Naive thymus-derived CD8-positive, alpha-beta T cell (primary cell): ENCODE data around the gene TMEM108. TPM values are rescaled to one million over a fixed set of nuclear protein-coding genes. Genes with fewer than 3 reads are reported as not detected.

Source experiments
- ATAC-seq, 2 donors: fragments of 150-1000 bp; cut with Tn5 transposase in 1 of 2; sonication (Bioruptor Pico), chemical (Tn5 transposase) in 1 of 2; 1 replicate in 1 of 2; 2 replicates in 1 of 2; pipeline ENCODE4 v1.10.0; 2021; ENCODE audit warnings: mild to moderate bottlenecking in 2 of 2, moderate library complexity in 2 of 2
- POLR2A ChIA-PET: fragments of 350-600 bp; sonication (Branson Sonifier 250); formaldehyde crosslinking; loops from one replicate; lab custom pipeline; 2021; ENCODE audit warnings: antibody characterized with exemption; lab: Charles Lee
- DNase-seq, 10 donors: peaks; one replicate each; pipeline versions ENCODE4 v3.0.0 to v3.0.0-alpha.2; 2020 to 2022
- H3K27ac Mint-ChIP-seq, 10 donors: one replicate each; pipeline ENCODE4 v1.8.0; 2020 to 2022; ENCODE audit warnings: mild to moderate bottlenecking in 10 of 10, mixed read lengths in 10 of 10, moderate library complexity in 4 of 10, inconsistent platforms in 1 of 10
- H3K27me3 Mint-ChIP-seq, 5 donors: one replicate each; pipeline ENCODE4 v1.8.0; 2021 to 2022; ENCODE audit warnings: mixed read lengths in 5 of 5
- H3K36me3 Mint-ChIP-seq, 3 donors: one replicate each; pipeline ENCODE4 v1.8.0; 2020 to 2022; ENCODE audit warnings: mixed read lengths in 3 of 3, mild to moderate bottlenecking in 2 of 3, inconsistent platforms in 1 of 3
- H3K4me1 Mint-ChIP-seq, 4 donors: one replicate each; pipeline ENCODE4 v1.8.0; 2021 to 2022; ENCODE audit warnings: mixed read lengths in 4 of 4
- H3K4me3 Mint-ChIP-seq, 10 donors: one replicate each; pipeline ENCODE4 v1.8.0; 2020 to 2022; ENCODE audit warnings: mild to moderate bottlenecking in 10 of 10, mixed read lengths in 10 of 10, moderate library complexity in 6 of 10, inconsistent platforms in 1 of 10
- H3K9me3 Mint-ChIP-seq, 9 donors: one replicate each; pipeline ENCODE4 v1.8.0; 2020 to 2022; ENCODE audit warnings: mixed read lengths in 9 of 9, mild to moderate bottlenecking in 3 of 9, inconsistent platforms in 1 of 9, moderate library complexity in 1 of 9
- polyA plus RNA-seq, 3 donors: library from polyadenylated mRNA; unstranded; fragments of 300-500 nt; fragmentation: Illumina TruSeq; gene quantifications; one replicate each; pipeline ENCODE4 v1.2.3, GENCODE V29; 2021
- total RNA-seq, 8 experiments: library from RNA in 2 of 8; stranded (reverse) in 2 of 8; gene quantifications; one replicate each; pipeline ENCODE4 v1.2.3 and lab custom pipeline; 2021 to 2026

Gene TMEM108
- total and polyA plus RNA-seq, 5 experiments from 2014 or later = not detected

GRCh38 chr3:133289322-133289721 is 251.1 kb downstream of the TMEM108 start:
- ATAC-seq (no peak), DNase-seq (no peak)
- Mint-ChIP-seq H3K27me3 (peaks cover 5 to 13% (median 8%) of the 10 kb centered on the region in 5 donors), H3K4me1 (no peaks in the 10 kb centered on the region), H3K27ac (no peak overlapping the region), H3K4me3 (no peak overlapping the region), H3K9me3 (no peaks in the 10 kb centered on the region), H3K36me3 (no peaks in the 10 kb centered on the region)
- POLR2A ChIA-PET = no interaction called here

GRCh38 chr3:133292296-133292695 is 254.1 kb downstream of the TMEM108 start:
- ATAC-seq (no peak), DNase-seq (no peak)
- H3K27ac Mint-ChIP-seq = peak overlapping the region in 1 of 10 donors; percentile 36
- H3K36me3 Mint-ChIP-seq = no peaks in the 10 kb centered on the region
- no peak overlapping the region for H3K4me3 Mint-ChIP-seq
- peaks cover 3 to 11% (median 5%) of the 10 kb centered on the region in 5 donors for H3K27me3 Mint-ChIP-seq
- POLR2A ChIA-PET = no interaction called here
- no peaks in the 10 kb centered on the region for H3K4me1 Mint-ChIP-seq
- no peaks in the 10 kb centered on the region for H3K9me3 Mint-ChIP-seq

GRCh38 chr3:133293397-133294110 is 255.4 kb downstream of the TMEM108 start:
- no peak overlapping the region for H3K4me3 Mint-ChIP-seq
- no peaks in the 10 kb centered on the region for H3K4me1 Mint-ChIP-seq
- no peaks in the 10 kb centered on the region for H3K36me3 Mint-ChIP-seq
- H3K27ac Mint-ChIP-seq = no peak overlapping the region
- DNase-seq = no peak
- POLR2A ChIA-PET = no interaction called here
- peaks cover 0 to 9% (median 5%) of the 10 kb centered on the region in 5 donors for H3K27me3 Mint-ChIP-seq
- H3K9me3 Mint-ChIP-seq = no peaks in the 10 kb centered on the region
- no peak for ATAC-seq

GRCh38 chr3:133294253-133294652 is 256.1 kb downstream of the TMEM108 start:
- Mint-ChIP-seq H3K9me3 (no peaks in the 10 kb centered on the region), H3K27ac (no peak overlapping the region), H3K36me3 (no peaks in the 10 kb centered on the region), H3K27me3 (peaks cover 0 to 9% (median 5%) of the 10 kb centered on the region in 5 donors), H3K4me3 (no peak overlapping the region), H3K4me1 (no peaks in the 10 kb centered on the region)
- ATAC-seq (no peak), DNase-seq (no peak)
- POLR2A ChIA-PET = no interaction called here

- Mint-ChIP-seq H3K9me3 (no peaks in the 10 kb centered on the region), H3K4me1 (no peaks in the 10 kb centered on the region), H3K27me3 (peaks cover 2 to 9% (median 6%) of the 10 kb centered on the region in 5 donors), H3K36me3 (no peaks in the 10 kb centered on the region), H3K27ac (no peak overlapping the region), H3K4me3 (no peak overlapping the region)
- POLR2A ChIA-PET = no interaction called here
- no peak for ATAC-seq
- no peak for DNase-seq
Measured at GRCh38 chr3:133295199-133295901, 257.2 kb downstream of the TMEM108 start.

- no peaks in the 10 kb centered on the region for H3K9me3 Mint-ChIP-seq
- H3K27me3 Mint-ChIP-seq = peaks cover 2 to 10% (median 4%) of the 10 kb centered on the region in 5 donors
- ATAC-seq (no peak), DNase-seq (no peak)
- POLR2A ChIA-PET = no interaction called here
- no peak overlapping the region for H3K4me3 Mint-ChIP-seq
- H3K27ac Mint-ChIP-seq = no peak overlapping the region
- H3K36me3 Mint-ChIP-seq = no peaks in the 10 kb centered on the region
- no peaks in the 10 kb centered on the region for H3K4me1 Mint-ChIP-seq
Measured at GRCh38 chr3:133295944-133296917, 258.0 kb downstream of the TMEM108 start.

GRCh38 chr3:133296981-133297380 is 258.8 kb downstream of the TMEM108 start:
- no peaks in the 10 kb centered on the region for H3K9me3 Mint-ChIP-seq
- POLR2A ChIA-PET = no interaction called here
- H3K27me3 Mint-ChIP-seq = peaks cover 2 to 10% (median 3%) of the 10 kb centered on the region in 5 donors
- peaks cover 0 to 5% (median 1%) of the 10 kb centered on the region in 4 donors for H3K4me1 Mint-ChIP-seq
- no peak overlapping the region for H3K27ac Mint-ChIP-seq
- no peak overlapping the region for H3K4me3 Mint-ChIP-seq
- DNase-seq (no peak), ATAC-seq (no peak)
- H3K36me3 Mint-ChIP-seq = no peaks in the 10 kb centered on the region

GRCh38 chr3:133300102-133300501 is 261.9 kb downstream of the TMEM108 start:
- Mint-ChIP-seq H3K36me3 (no peaks in the 10 kb centered on the region), H3K27ac (no peak overlapping the region), H3K4me1 (peaks cover 0 to 7% (median 1%) of the 10 kb centered on the region in 4 donors), H3K27me3 (peaks cover 0 to 10% (median 2%) of the 10 kb centered on the region in 5 donors), H3K4me3 (no peak overlapping the region), H3K9me3 (peaks cover 0 to 3% (median 0%) of the 10 kb centered on the region in 9 donors)
- POLR2A ChIA-PET = no interaction called here
- DNase-seq (no peak), ATAC-seq (no peak)

GRCh38 chr3:133301194-133301593 is 263.0 kb downstream of the TMEM108 start:
- no peaks in the 10 kb centered on the region for H3K36me3 Mint-ChIP-seq
- H3K27ac Mint-ChIP-seq = no peak overlapping the region
- H3K4me1 Mint-ChIP-seq = peaks cover 0 to 7% (median 1%) of the 10 kb centered on the region in 4 donors
- H3K4me3 Mint-ChIP-seq = no peak overlapping the region
- POLR2A ChIA-PET = no interaction called here
- peaks cover 0 to 10% (median 2%) of the 10 kb centered on the region in 5 donors for H3K27me3 Mint-ChIP-seq
- no peak for DNase-seq
- H3K9me3 Mint-ChIP-seq = peaks cover 0 to 3% (median 0%) of the 10 kb centered on the region in 9 donors
- ATAC-seq = no peak

GRCh38 chr3:133301731-133302130 is 263.5 kb downstream of the TMEM108 start:
- POLR2A ChIA-PET = no interaction called here
- peaks cover 0 to 6% (median 2%) of the 10 kb centered on the region in 5 donors for H3K27me3 Mint-ChIP-seq
- ATAC-seq = no peak
- DNase-seq = no peak
- peaks cover 0 to 6% (median 0%) of the 10 kb centered on the region in 9 donors for H3K9me3 Mint-ChIP-seq
- H3K4me1 Mint-ChIP-seq = peaks cover 0 to 7% (median 1%) of the 10 kb centered on the region in 4 donors
- H3K27ac Mint-ChIP-seq = no peak overlapping the region
- no peak overlapping the region for H3K4me3 Mint-ChIP-seq
- H3K36me3 Mint-ChIP-seq = peaks cover 0 to 3% (median 0%) of the 10 kb centered on the region in 3 donors

- H3K9me3 Mint-ChIP-seq = peaks cover 0 to 15% (median 4%) of the 10 kb centered on the region in 9 donors
- H3K4me1 Mint-ChIP-seq = peaks cover 0 to 7% (median 1%) of the 10 kb centered on the region in 4 donors
- peaks cover 0 to 6% (median 0%) of the 10 kb centered on the region in 5 donors for H3K27me3 Mint-ChIP-seq
- peaks cover 0 to 5% (median 3%) of the 10 kb centered on the region in 3 donors for H3K36me3 Mint-ChIP-seq
- ATAC-seq = no peak
- POLR2A ChIA-PET = no interaction called here
- no peak overlapping the region for H3K27ac Mint-ChIP-seq
- DNase-seq = no peak
- H3K4me3 Mint-ChIP-seq = no peak overlapping the region
Measured at GRCh38 chr3:133303430-133303829, 265.2 kb downstream of the TMEM108 start.

- H3K4me1 Mint-ChIP-seq = no peaks in the 10 kb centered on the region
- POLR2A ChIA-PET = no interaction called here
- H3K27ac Mint-ChIP-seq = no peak overlapping the region
- H3K9me3 Mint-ChIP-seq = peaks cover 15 to 51% (median 27%) of the 10 kb centered on the region in 9 donors
- peaks cover 0 to 49% (median 10%) of the 10 kb centered on the region in 3 donors for H3K36me3 Mint-ChIP-seq
- DNase-seq (no peak), ATAC-seq (no peak)
- peaks cover 12 to 44% (median 17%) of the 10 kb centered on the region in 5 donors for H3K27me3 Mint-ChIP-seq
- H3K4me3 Mint-ChIP-seq = no peak overlapping the region
Measured at GRCh38 chr3:133317866-133318265, 279.7 kb downstream of the TMEM108 start.
